Gastrocnemius medialis (tissue), 4 donors: ENCODE results near the gene PPP2R5E. TPM values are rescaled to one million over a fixed set of nuclear protein-coding genes. Genes with fewer than 3 reads are reported as not detected.

Source experiments
- ATAC-seq, 2 donors: fragments of 150-250 bp; one replicate each; pipeline ENCODE4 v1.9.1; 2016
- DNase-seq, 2 donors: peaks; one replicate each; pipeline ENCODE4 v3.0.0-alpha.2; 2019
- H3K27ac ChIP-seq, 4 donors: fragments of 200-600 bp; sonication (generic); 1 replicate in 1 of 4; 2 replicates in 3 of 4; pipeline ENCODE4 v1.5.1; 2016 to 2018; ENCODE audit warnings: mild to moderate bottlenecking in 2 of 4, moderate library complexity in 1 of 4
- H3K27me3 ChIP-seq, 3 donors: fragments of 200-600 bp; sonication (generic) in 2 of 3; 1 replicate in 1 of 3; 2 replicates in 2 of 3; pipeline versions ENCODE4 v1.5.1 to v1.6.0; 2016 to 2019; ENCODE audit warnings: mild to moderate bottlenecking in 1 of 3, moderate library complexity in 1 of 3
- H3K36me3 ChIP-seq, 2 donors: fragments of 200-600 bp; sonication (generic) in 1 of 2; one replicate each; pipeline ENCODE4 v1.5.1; 2017 to 2018
- H3K4me1 ChIP-seq, 2 donors: fragments of 200-600 bp; sonication (generic) in 1 of 2; one replicate each; pipeline ENCODE4 v1.5.1; 2016 to 2017; ENCODE audit warnings: mild to moderate bottlenecking in 2 of 2
- H3K4me3 ChIP-seq, 4 donors: fragments of 200-600 bp; sonication (generic) in 3 of 4; 1 replicate in 1 of 4; 2 replicates in 3 of 4; pipeline ENCODE4 v1.5.1; 2016 to 2019; ENCODE audit warnings: mild to moderate bottlenecking in 2 of 4
- H3K9me3 ChIP-seq, 3 donors: fragments of 200-600 bp; sonication (generic) in 2 of 3; 1 replicate in 1 of 3; 2 replicates in 2 of 3; pipeline ENCODE4 v1.5.1; 2016 to 2019
- CTCF ChIP-seq, 5 experiments: fragments of 450-650 bp in 3 of 5; fragments of 200-600 bp in 2 of 5; sonication (generic) in 2 of 5; IDR thresholded peaks in 4 of 5; conservative IDR thresholded peaks in 1 of 5; 1 replicate in 4 of 5; 2 replicates in 1 of 5; pipeline ENCODE4 v1.5.1; 2016 to 2019; ENCODE audit warnings: antibody characterized with exemption in 5 of 5, mild to moderate bottlenecking in 3 of 5, moderate library complexity in 3 of 5
- POLR2A ChIP-seq, 2 donors: fragments of 450-650 bp; IDR thresholded peaks; one replicate each; pipeline ENCODE4 v1.6.1; 2017; ENCODE audit warnings: antibody characterized with exemption in 2 of 2, mild to moderate bottlenecking in 2 of 2, moderate library complexity in 2 of 2
- in situ Hi-C, 4 donors: fragments of 200-750 bp; cut with MboI; loops; one replicate each; pipeline versions ENCODE4 v1.15.0 to v1.8.0; 2017; ENCODE audit warnings: low sequenced_read_pairs in 4 of 4
- intact Hi-C: fragments of 100-400 bp; cut with DNase I; formaldehyde crosslinking; loops from one replicate; pipeline ENCODE4 v1.15.1; 2023; ENCODE audit warnings: low total_unique reads
- total RNA-seq, 4 donors: library from RNA; depleted of rRNA; stranded (reverse); fragments of >200 nt; gene quantifications; one replicate each; pipeline versions ENCODE4 v1.1.0 to v1.2.3, GENCODE V29; 2016

The PPP2R5E gene
- total RNA-seq, 4 donors from 2014 or later, result 14.6 to 25.8 (median 22.3) TPM

GRCh38 chr14:63418020-63418419 lies 125.2 kb downstream of the PPP2R5E start:
- Histone ChIP-seq H3K4me1 (peaks cover 7 to 10% of the 10 kb centered on the region in 2 donors), H3K9me3 (no peaks in the 10 kb centered on the region), H3K4me3 (no peak overlapping the region), H3K36me3 (no peaks in the 10 kb centered on the region), H3K27me3 (no peaks in the 10 kb centered on the region), H3K27ac (no peak overlapping the region)
- TF ChIP-seq CTCF (IDR thresholded peaks at IDR 0.05 in 4 of 5, conservative IDR thresholded peaks at IDR 0.05 in 1 of 5) (no peak), POLR2A (IDR thresholded peaks at IDR 0.05) (no peak)
- intact Hi-C loops, result no loop called here
- DNase-seq (no peak), ATAC-seq (no peak)
- in situ Hi-C loops, result no loop called here

GRCh38 chr14:63413009-63413408 lies 130.2 kb downstream of the PPP2R5E start:
- Histone ChIP-seq H3K27ac (no peak overlapping the region), H3K4me1 (no peaks in the 10 kb centered on the region), H3K9me3 (no peaks in the 10 kb centered on the region), H3K36me3 (no peaks in the 10 kb centered on the region), H3K4me3 (no peak overlapping the region), H3K27me3 (no peaks in the 10 kb centered on the region)
- no peak for ATAC-seq
- in situ Hi-C loops (no loop called here), intact Hi-C loops (no loop called here)
- TF ChIP-seq CTCF (IDR thresholded peaks at IDR 0.05 in 4 of 5, conservative IDR thresholded peaks at IDR 0.05 in 1 of 5), result no peak
- TF ChIP-seq POLR2A (IDR thresholded peaks at IDR 0.05), result no peak
- no peak for DNase-seq

GRCh38 chr14:63406333-63406732 lies 136.8 kb downstream of the PPP2R5E start:
- DNase-seq (no peak), ATAC-seq (no peak)
- intact Hi-C loops, result no loop called here
- Histone ChIP-seq H3K4me1 (peaks cover 10 to 20% of the 10 kb centered on the region in 2 donors), H3K27ac (no peak overlapping the region), H3K4me3 (no peak overlapping the region), H3K27me3 (no peaks in the 10 kb centered on the region), H3K9me3 (no peaks in the 10 kb centered on the region), H3K36me3 (no peaks in the 10 kb centered on the region)
- in situ Hi-C loops, result no loop called here
- no peak for TF ChIP-seq POLR2A (IDR thresholded peaks at IDR 0.05)
- no peak for TF ChIP-seq CTCF (IDR thresholded peaks at IDR 0.05 in 4 of 5, conservative IDR thresholded peaks at IDR 0.05 in 1 of 5)

- in situ Hi-C loops (no loop called here), intact Hi-C loops (no loop called here)
- ATAC-seq, result no peak
- Histone ChIP-seq H3K4me3 (no peak overlapping the region), H3K27ac (no peak overlapping the region), H3K27me3 (no peaks in the 10 kb centered on the region), H3K9me3 (no peaks in the 10 kb centered on the region), H3K4me1 (peaks cover 15 to 24% of the 10 kb centered on the region in 2 donors), H3K36me3 (no peaks in the 10 kb centered on the region)
- TF ChIP-seq CTCF (IDR thresholded peaks at IDR 0.05 in 4 of 5, conservative IDR thresholded peaks at IDR 0.05 in 1 of 5) (no peak), POLR2A (IDR thresholded peaks at IDR 0.05) (no peak)
- DNase-seq, result no peak
Measured at GRCh38 chr14:63405715-63406114, 137.5 kb downstream of the PPP2R5E start.

- TF ChIP-seq CTCF (IDR thresholded peaks at IDR 0.05 in 4 of 5, conservative IDR thresholded peaks at IDR 0.05 in 1 of 5) (no peak), POLR2A (IDR thresholded peaks at IDR 0.05) (no peak)
- in situ Hi-C loops, result no loop called here
- ATAC-seq, result no peak
- Histone ChIP-seq H3K4me3 (no peak overlapping the region), H3K27ac (no peak overlapping the region), H3K36me3 (no peaks in the 10 kb centered on the region), H3K27me3 (no peaks in the 10 kb centered on the region), H3K9me3 (no peaks in the 10 kb centered on the region), H3K4me1 (peaks cover 15 to 24% of the 10 kb centered on the region in 2 donors)
- intact Hi-C loops, result no loop called here
- DNase-seq, result no peak
Measured at GRCh38 chr14:63404906-63405305, 138.3 kb downstream of the PPP2R5E start.
